IPS-15b (cell line): ENCODE measurements around the gene DZIP1.

Experiments used
- H3K27me3 ChIP-seq: one replicate; pipeline ENCODE4 v1.6.1; 2013; ENCODE audit warnings: low read length; ENCODE audit not compliant: control insufficient read depth, insufficient read depth
- H3K36me3 ChIP-seq: one replicate; pipeline ENCODE4 v1.6.1; 2013; ENCODE audit warnings: low read length; ENCODE audit not compliant: control insufficient read depth, insufficient read depth
- H3K4me1 ChIP-seq: one replicate; pipeline ENCODE4 v1.6.1; 2013; ENCODE audit warnings: mild to moderate bottlenecking, low read length; ENCODE audit not compliant: control insufficient read depth, insufficient read depth
- H3K4me3 ChIP-seq: one replicate; pipeline ENCODE4 v1.5.1; 2013; ENCODE audit warnings: low read depth, low read length
- H3K9ac ChIP-seq: one replicate; pipeline ENCODE4 v1.6.1; 2013; ENCODE audit warnings: low read depth, mild to moderate bottlenecking, low read length
- H3K9me3 ChIP-seq: one replicate; pipeline ENCODE4 v1.6.1; 2013; ENCODE audit warnings: mild to moderate bottlenecking, low read length; ENCODE audit not compliant: control insufficient read depth, insufficient read depth

The DZIP1 gene

DNA sequence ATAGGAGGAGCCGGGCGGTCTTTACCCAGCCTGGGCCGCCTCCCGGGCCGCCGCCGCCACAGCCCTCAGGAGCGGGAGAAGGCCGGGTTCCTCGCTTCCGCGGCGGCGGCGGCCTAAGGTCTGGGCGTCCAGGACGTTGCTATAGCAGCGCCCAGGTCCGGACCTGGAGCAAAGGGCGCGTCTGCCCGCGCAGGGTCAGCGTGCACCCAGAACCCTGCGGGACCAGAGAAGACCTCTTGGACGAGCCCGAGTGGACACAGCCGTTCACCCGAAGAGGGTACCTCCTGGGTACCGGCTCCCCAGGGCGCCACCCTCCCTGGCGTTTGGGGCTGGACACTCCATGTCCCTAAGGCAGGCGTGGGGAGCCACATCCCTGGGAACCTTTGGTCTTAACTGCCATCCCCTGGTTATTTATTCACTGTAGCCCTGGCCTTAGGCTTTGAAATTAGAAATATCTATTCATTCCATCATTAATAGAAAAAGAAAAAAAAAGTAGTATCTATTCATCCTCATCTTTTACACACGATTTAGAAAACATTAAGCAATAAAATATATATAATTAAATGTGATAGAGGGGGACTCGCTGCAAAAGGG is 2.4 kb downstream of the DZIP1 start:
- H3K36me3 ChIP-seq: no peaks in the 10 kb centered on the region
- H3K9me3 ChIP-seq: no peaks in the 10 kb centered on the region
- H3K27me3 ChIP-seq: peaks cover 21% of the 10 kb centered on the region
- no peaks in the 10 kb centered on the region for H3K4me1 ChIP-seq
- peak overlapping the region; percentile 53 for H3K4me3 ChIP-seq
- H3K9ac ChIP-seq: no peak overlapping the region

DNA sequence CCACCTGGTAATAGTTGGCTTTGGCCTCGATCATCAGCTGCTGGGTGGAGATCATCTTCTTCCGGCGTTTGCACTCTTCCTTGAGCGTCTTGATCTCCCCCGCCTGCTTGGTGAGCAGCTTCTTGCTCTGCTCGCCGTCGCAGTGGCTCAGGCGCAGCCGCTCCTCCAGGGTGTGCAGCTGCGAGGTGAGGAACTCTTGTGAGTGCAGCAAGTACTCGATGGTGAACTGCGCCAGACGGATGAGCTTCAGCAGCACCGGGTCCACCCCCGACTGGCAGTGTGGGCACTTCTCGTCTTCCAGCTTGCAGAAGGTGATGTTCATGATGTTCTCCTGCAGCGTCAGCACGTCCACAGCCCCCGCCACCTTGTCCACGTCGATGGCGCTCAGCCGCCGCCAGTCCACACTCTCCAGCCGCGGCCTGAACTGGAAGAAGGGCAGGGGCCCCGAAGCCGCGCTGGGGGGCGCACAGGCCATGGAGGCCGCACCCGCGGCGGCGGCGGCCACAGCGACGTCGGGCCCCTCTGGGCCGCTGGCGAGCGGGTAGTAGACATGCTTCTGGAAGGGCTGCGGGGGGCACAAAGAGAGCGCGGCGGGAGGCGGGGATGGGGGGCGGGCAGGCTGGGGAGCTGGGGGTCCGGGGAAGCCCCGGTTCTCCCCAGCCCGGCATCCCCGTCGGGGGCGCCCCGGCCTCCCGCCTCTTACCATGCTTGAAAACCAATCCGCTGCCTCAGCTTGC is 3.0 kb downstream of the DZIP1 start:
- H3K4me3 ChIP-seq: peak overlapping the region; percentile 47
- H3K9ac ChIP-seq: no peak overlapping the region

GRCh38 chr13:95636853-95637252 is 7.7 kb downstream of the DZIP1 start:
- no peak overlapping the region for H3K4me3 ChIP-seq
- no peak overlapping the region for H3K9ac ChIP-seq
- H3K4me1 ChIP-seq: no peaks in the 10 kb centered on the region
- H3K9me3 ChIP-seq: no peaks in the 10 kb centered on the region
- H3K27me3 ChIP-seq: peaks cover 5% of the 10 kb centered on the region
- H3K36me3 ChIP-seq: no peaks in the 10 kb centered on the region

More for the DNA sequence above, 3.0 kb downstream of the DZIP1 start:
- H3K4me1 ChIP-seq: no peaks in the 10 kb centered on the region
- H3K27me3 ChIP-seq: peaks cover 21% of the 10 kb centered on the region
- H3K36me3 ChIP-seq: no peaks in the 10 kb centered on the region
- no peaks in the 10 kb centered on the region for H3K9me3 ChIP-seq

GRCh38 chr13:95630593-95630992 is 13.9 kb downstream of the DZIP1 start:
- Histone ChIP-seq H3K4me3 (no peak overlapping the region), H3K9ac (no peak overlapping the region), H3K27me3 (no peaks in the 10 kb centered on the region), H3K4me1 (no peaks in the 10 kb centered on the region), H3K36me3 (peaks cover 3% of the 10 kb centered on the region), H3K9me3 (no peaks in the 10 kb centered on the region)

DNA sequence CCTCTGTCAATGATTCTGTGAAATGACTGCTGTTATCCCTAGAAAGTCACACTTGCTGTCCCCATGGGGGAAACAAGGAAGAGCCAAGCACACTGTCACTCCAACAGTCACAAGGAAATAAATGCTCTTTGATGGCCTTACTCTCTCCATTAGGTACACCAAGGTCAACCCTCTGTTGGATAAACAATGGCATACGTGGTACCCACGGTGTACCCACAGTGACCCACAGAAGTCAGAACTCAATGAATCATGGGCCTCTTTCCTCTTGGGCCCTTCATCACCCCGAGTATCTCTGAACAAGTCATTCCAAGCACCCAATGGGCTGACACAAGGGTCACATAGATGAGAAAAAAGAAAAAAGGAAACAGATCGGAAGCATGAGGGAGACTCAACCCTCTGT is 15.4 kb downstream of the DZIP1 start:
- H3K27me3 ChIP-seq: no peaks in the 10 kb centered on the region
- H3K4me1 ChIP-seq: no peaks in the 10 kb centered on the region
- no peak overlapping the region for H3K4me3 ChIP-seq
- no peaks in the 10 kb centered on the region for H3K9me3 ChIP-seq
- H3K9ac ChIP-seq: no peak overlapping the region
- peaks cover 3% of the 10 kb centered on the region for H3K36me3 ChIP-seq

DNA sequence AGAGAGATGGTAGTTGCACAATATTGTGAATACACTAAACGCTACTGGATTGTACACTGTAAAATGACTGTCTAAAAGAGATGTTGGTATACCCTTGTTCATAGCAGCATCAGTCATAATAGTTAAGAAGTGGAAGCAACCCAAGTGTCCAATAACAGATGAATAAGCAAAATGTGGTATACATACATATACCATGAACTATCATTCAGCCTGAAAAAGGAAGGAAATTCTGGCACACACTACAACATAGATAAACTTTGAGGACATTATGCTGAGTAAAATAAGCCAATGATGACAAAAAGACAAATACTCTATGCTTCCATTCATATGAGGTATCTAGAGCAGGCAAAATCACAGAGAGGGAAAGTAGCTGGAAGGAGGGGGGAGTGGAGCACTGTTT is 16.0 kb downstream of the DZIP1 start:
- H3K9me3 ChIP-seq: no peaks in the 10 kb centered on the region
- no peaks in the 10 kb centered on the region for H3K27me3 ChIP-seq
- peaks cover 3% of the 10 kb centered on the region for H3K36me3 ChIP-seq
- H3K9ac ChIP-seq: no peak overlapping the region
- H3K4me1 ChIP-seq: no peaks in the 10 kb centered on the region
- H3K4me3 ChIP-seq: no peak overlapping the region

GRCh38 chr13:95627590-95627989 is 16.9 kb downstream of the DZIP1 start:
- H3K9me3 ChIP-seq: no peaks in the 10 kb centered on the region
- no peaks in the 10 kb centered on the region for H3K4me1 ChIP-seq
- H3K27me3 ChIP-seq: no peaks in the 10 kb centered on the region
- H3K9ac ChIP-seq: no peak overlapping the region
- peaks cover 3% of the 10 kb centered on the region for H3K36me3 ChIP-seq
- H3K4me3 ChIP-seq: no peak overlapping the region

DNA sequence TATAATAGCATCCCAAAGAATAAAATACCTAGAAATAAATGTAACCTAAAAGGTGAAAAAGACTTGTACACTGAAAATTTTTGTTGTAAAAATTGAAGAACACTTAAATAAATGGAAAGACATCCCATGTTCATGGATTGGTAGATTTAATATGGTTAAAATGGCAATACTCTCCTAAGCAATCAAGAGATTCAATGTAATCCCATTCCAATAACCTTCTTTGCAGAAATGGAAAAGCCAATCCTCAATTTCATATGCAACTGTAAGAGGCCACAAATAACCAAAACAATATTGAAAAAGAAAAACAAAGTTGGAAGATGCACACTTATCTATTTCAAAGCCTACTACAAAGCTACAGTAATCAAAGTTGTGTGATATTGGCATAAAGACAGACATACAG is 17.7 kb downstream of the DZIP1 start:
- H3K9me3 ChIP-seq: no peaks in the 10 kb centered on the region
- no peak overlapping the region for H3K4me3 ChIP-seq
- no peak overlapping the region for H3K9ac ChIP-seq
- no peaks in the 10 kb centered on the region for H3K27me3 ChIP-seq
- H3K36me3 ChIP-seq: peaks cover 2% of the 10 kb centered on the region
- no peaks in the 10 kb centered on the region for H3K4me1 ChIP-seq

DNA sequence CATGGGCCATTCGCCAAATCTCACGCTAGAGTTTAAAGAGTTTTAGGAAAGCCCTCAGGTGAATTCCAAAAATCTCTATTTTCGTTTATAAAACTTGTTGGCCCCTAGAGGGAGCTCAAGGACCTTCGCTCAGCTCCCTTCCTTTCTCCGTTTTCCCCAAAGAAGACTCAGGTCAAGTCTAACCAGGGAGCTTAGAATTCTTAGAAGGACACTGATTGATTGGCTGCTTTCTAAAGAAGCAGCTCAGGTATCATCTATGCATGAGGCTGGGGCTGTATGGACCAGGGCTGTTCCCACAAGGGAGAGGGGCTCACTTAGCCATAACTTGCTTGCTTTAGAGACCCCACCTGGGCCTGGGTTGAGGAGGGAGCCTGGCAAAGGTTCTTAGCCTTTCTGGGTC is 20.5 kb downstream of the DZIP1 start:
- Histone ChIP-seq H3K4me1 (no peaks in the 10 kb centered on the region), H3K27me3 (no peaks in the 10 kb centered on the region), H3K9me3 (no peaks in the 10 kb centered on the region), H3K4me3 (no peak overlapping the region), H3K9ac (no peak overlapping the region), H3K36me3 (peaks cover 5% of the 10 kb centered on the region)

GRCh38 chr13:95623141-95623540 is 21.4 kb downstream of the DZIP1 start:
- H3K4me3 ChIP-seq: no peak overlapping the region
- H3K4me1 ChIP-seq: no peaks in the 10 kb centered on the region
- no peak overlapping the region for H3K9ac ChIP-seq
- H3K36me3 ChIP-seq: peaks cover 9% of the 10 kb centered on the region
- H3K27me3 ChIP-seq: no peaks in the 10 kb centered on the region
- no peaks in the 10 kb centered on the region for H3K9me3 ChIP-seq

DNA sequence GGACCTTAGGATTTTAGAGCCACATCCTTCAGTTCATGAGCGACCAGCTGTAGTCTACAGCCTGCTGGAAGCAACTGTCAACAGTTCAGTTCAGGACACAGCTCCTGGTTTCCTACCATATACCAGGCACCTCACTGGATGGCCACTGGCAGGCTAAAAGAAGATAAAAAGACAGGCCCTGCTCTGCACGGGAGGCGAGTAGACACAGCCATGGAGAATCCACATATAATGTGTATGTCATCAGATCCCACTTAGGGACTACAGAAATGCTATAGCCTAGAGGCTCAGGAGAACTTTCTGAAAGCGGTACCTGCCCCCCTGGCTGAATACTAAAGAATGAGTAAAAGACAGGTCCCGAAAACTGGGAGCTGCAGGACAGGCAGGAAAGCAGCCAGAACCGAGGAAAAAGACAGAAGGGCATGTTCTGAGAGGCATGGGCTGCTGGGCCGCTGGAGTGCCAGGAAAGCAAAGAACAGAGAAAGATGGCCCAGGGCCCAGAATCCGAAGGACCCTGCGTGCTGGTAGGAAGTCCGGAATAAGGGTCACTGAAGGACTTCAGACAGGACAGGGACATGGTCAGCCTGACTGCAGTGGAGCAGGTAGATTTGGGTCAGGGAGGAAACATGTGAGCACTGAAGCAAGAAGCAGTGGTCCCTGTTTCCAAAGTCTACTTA is 23.5 kb downstream of the DZIP1 start:
- Histone ChIP-seq H3K9ac (no peak overlapping the region), H3K27me3 (no peaks in the 10 kb centered on the region), H3K4me1 (no peaks in the 10 kb centered on the region), H3K4me3 (no peak overlapping the region), H3K9me3 (no peaks in the 10 kb centered on the region), H3K36me3 (peaks cover 9% of the 10 kb centered on the region)
